Testis (tissue), 3 donors: ENCODE measurements around the gene ZNF362. TPM values are rescaled to one million over a fixed set of nuclear protein-coding genes. Genes with fewer than 3 reads are reported as not detected.

Source experiments
- DNase-seq: peaks from one replicate; pipeline ENCODE4 v3.0.0-alpha.2; 2019
- H3K27ac ChIP-seq, 2 donors: fragments of 200-600 bp; sonication (generic); one replicate each; pipeline ENCODE4 v1.5.1; 2019
- H3K27me3 ChIP-seq: fragments of 200-600 bp; sonication (generic); one replicate; pipeline ENCODE4 v1.5.1; 2019
- H3K36me3 ChIP-seq: fragments of 200-600 bp; sonication (generic); one replicate; pipeline ENCODE4 v1.5.1; 2017; ENCODE audit warnings: low read depth; ENCODE audit errors: missing control alignments
- H3K4me1 ChIP-seq: fragments of 200-600 bp; sonication (generic); one replicate; pipeline ENCODE4 v1.5.1; 2019
- H3K4me3 ChIP-seq, 2 donors: fragments of 200-600 bp; sonication (generic); one replicate each; pipeline ENCODE4 v1.5.1; 2017 to 2019
- H3K9me3 ChIP-seq: fragments of 200-600 bp; sonication (generic); one replicate; pipeline ENCODE4 v1.5.1; 2017
- CTCF ChIP-seq, 3 experiments: fragments of 450-650 bp in 2 of 3; fragments of 200-600 bp in 1 of 3; sonication (generic) in 1 of 3; IDR thresholded peaks; one replicate each; pipeline ENCODE4 v1.5.1; 2016 to 2019; ENCODE audit warnings: antibody characterized with exemption in 3 of 3, mild to moderate bottlenecking in 2 of 3, moderate library complexity in 1 of 3
- POLR2A ChIP-seq: fragments of 450-650 bp; IDR thresholded peaks from one replicate; pipeline ENCODE4 v1.6.1; 2017; ENCODE audit warnings: antibody characterized with exemption, mild to moderate bottlenecking, moderate library complexity
- whole genome bisulfite sequencing, 2 donors: methylation state at CpG; one replicate each; pipeline ENCODE4 v1.1.5; 2018; 5-methylcytosine and 5-hydroxymethylcytosine counted together
- intact Hi-C: fragments of 100-400 bp; cut with DNase I; formaldehyde crosslinking; loops from one replicate; pipeline ENCODE4 v1.15.1; 2023; ENCODE audit warnings: low total_unique reads
- polyA plus RNA-seq: library from polyadenylated mRNA; stranded (reverse); fragments of 350-450 nt; fragmentation: Illumina TruSeq; extraction: RNeasy Lipid Tissue Mini Kit (QIAGEN cat#74804); gene quantifications from one replicate; pipeline ENCODE4 v1.2.3, GENCODE V29; 2014; ENCODE audit warnings: low read depth, low replicate concordance; ENCODE audit not compliant: insufficient read depth
- total RNA-seq, 2 donors: library from RNA; depleted of rRNA; stranded (reverse); fragments of >200 nt; gene quantifications; one replicate each; pipeline ENCODE4 v1.2.3, GENCODE V29; 2016

ZNF362 gene
- total and polyA plus RNA-seq, 3 donors from 2014 or later, result 16.3 to 28.6 (median 26.6) TPM

GRCh38 chr1:33297911-33298622 lies 41.8 kb downstream of the ZNF362 start:
- 93 to 97% methylated on average over 4 of the region's 4 CpGs for WGBS, 2 donors
- no peak for DNase-seq
- peaks cover 8% of the 10 kb centered on the region for H3K4me1 ChIP-seq
- TF ChIP-seq CTCF (IDR thresholded peaks at IDR 0.05), result no peak
- no peak for TF ChIP-seq POLR2A
- no peak overlapping the region for H3K27ac ChIP-seq
- H3K36me3 ChIP-seq, result no peaks in the 10 kb centered on the region
- no peaks in the 10 kb centered on the region for H3K9me3 ChIP-seq
- intact Hi-C loops, result loop anchor here (5.0 kb wide), 1 partner anchor 69 kb away; no protein-coding TSS in a partner anchor
- H3K4me3 ChIP-seq, result no peak overlapping the region
- no peaks in the 10 kb centered on the region for H3K27me3 ChIP-seq

- Histone ChIP-seq H3K4me3 (no peak overlapping the region), H3K27me3 (no peaks in the 10 kb centered on the region), H3K4me1 (peaks cover 6% of the 10 kb centered on the region), H3K36me3 (no peaks in the 10 kb centered on the region), H3K27ac (no peak overlapping the region), H3K9me3 (no peaks in the 10 kb centered on the region)
- TF ChIP-seq CTCF (IDR thresholded peaks at IDR 0.05) (peak; percentile 66 to 83 (median 79)), POLR2A (no peak)
- WGBS, 2 donors, result 70 to 76% methylated on average over 8 to 18 of the region's 18 CpGs
- peak; percentile 76 for DNase-seq
- intact Hi-C loops, result loop anchor here (5.0 kb wide), 1 partner anchor 69 kb away; no protein-coding TSS in a partner anchor
Measured at GRCh38 chr1:33298623-33299277, 42.5 kb downstream of the ZNF362 start.

- no peaks in the 10 kb centered on the region for H3K36me3 ChIP-seq
- no peak overlapping the region for H3K4me3 ChIP-seq
- no peak overlapping the region for H3K27ac ChIP-seq
- H3K27me3 ChIP-seq, result no peaks in the 10 kb centered on the region
- 82 to 89% methylated on average over 14 to 15 of the region's 15 CpGs for WGBS, 2 donors
- TF ChIP-seq CTCF (IDR thresholded peaks at IDR 0.05), result no peak
- TF ChIP-seq POLR2A, result no peak
- no peak for DNase-seq
- intact Hi-C loops, result loop anchor here (5.0 kb wide), 1 partner anchor 68 kb away; no protein-coding TSS in a partner anchor
- peaks cover 6% of the 10 kb centered on the region for H3K4me1 ChIP-seq
- no peaks in the 10 kb centered on the region for H3K9me3 ChIP-seq
Measured at GRCh38 chr1:33299461-33300155, 43.3 kb downstream of the ZNF362 start.

GRCh38 chr1:33300673-33301072 lies 44.4 kb downstream of the ZNF362 start:
- H3K4me1 ChIP-seq, result peaks cover 5% of the 10 kb centered on the region
- H3K27me3 ChIP-seq, result no peaks in the 10 kb centered on the region
- peak; percentile 63 for DNase-seq
- no peaks in the 10 kb centered on the region for H3K36me3 ChIP-seq
- intact Hi-C loops, result no loop called here
- H3K4me3 ChIP-seq, result no peak overlapping the region
- H3K9me3 ChIP-seq, result no peaks in the 10 kb centered on the region
- no peak for TF ChIP-seq POLR2A
- no peak for TF ChIP-seq CTCF (IDR thresholded peaks at IDR 0.05)
- 75 to 82% methylated on average over 5 of the region's 5 CpGs for WGBS, 2 donors
- no peak overlapping the region for H3K27ac ChIP-seq
